A673 (cell line): Measurements from ENCODE around the gene ENOX2. TPM values are rescaled to one million over a fixed set of nuclear protein-coding genes. Genes with fewer than 3 reads are reported as not detected.

Source experiments
- BruUV-seq: library from RNA; stranded (reverse); fragments of 400-500 nt; replicated peaks from 2 replicates; lab custom pipeline; 2021; lab: Mats Ljungman, UMichigan
- CTCF ChIA-PET: fragments of 300-600 bp; sonication (Branson Sonifier 250); formaldehyde crosslinking; loops from one replicate; lab custom pipeline; 2022; ENCODE audit warnings: antibody characterized with exemption; lab: Charles Lee
- POLR2A ChIA-PET: fragments of 300-600 bp; sonication (Branson Sonifier 250); formaldehyde crosslinking; loops from one replicate; lab custom pipeline; 2022; ENCODE audit warnings: antibody characterized with exemption; ENCODE audit not compliant: low non-redundant PET; lab: Charles Lee
- DNase-seq: peaks from one replicate; pipeline ENCODE4 v3.0.0-alpha.2; 2015; ENCODE audit warnings: low spot score
- H3K27ac ChIP-seq: fragments of 200-600 bp; sonication (generic); 2 replicates; pipeline ENCODE4 v1.5.1; 2016; ENCODE audit warnings: mixed run types, low read depth, mild to moderate bottlenecking, mixed read lengths, antibody characterized with exemption, low read length; ENCODE audit not compliant: poor library complexity, severe bottlenecking
- H3K27me3 ChIP-seq: fragments of 200-600 bp; sonication (generic); replicated peaks from 2 replicates; pipeline ENCODE4 v1.6.1; 2017; ENCODE audit warnings: mixed run types, low read depth, mild to moderate bottlenecking, mixed read lengths, antibody characterized with exemption, low read length; ENCODE audit not compliant: insufficient read depth, poor library complexity
- H3K36me3 ChIP-seq: fragments of 200-600 bp; sonication (generic); 2 replicates; pipeline ENCODE4 v1.6.1; 2016; ENCODE audit warnings: mixed run types, mild to moderate bottlenecking, mixed read lengths, antibody characterized with exemption, low read length; ENCODE audit not compliant: insufficient read depth, poor library complexity, severe bottlenecking
- H3K4me1 ChIP-seq: fragments of 200-600 bp; sonication (generic); 2 replicates; pipeline ENCODE4 v1.6.1; 2017; ENCODE audit warnings: mixed run types, mild to moderate bottlenecking, mixed read lengths, antibody characterized with exemption, low read length; ENCODE audit not compliant: insufficient read depth, poor library complexity, severe bottlenecking
- H3K4me3 ChIP-seq: fragments of 200-600 bp; sonication (generic); 2 replicates; pipeline ENCODE4 v1.5.1; 2016; ENCODE audit warnings: low read depth, mixed run types, mild to moderate bottlenecking, mixed read lengths, low read length; ENCODE audit not compliant: poor library complexity, severe bottlenecking
- H3K9me3 ChIP-seq: fragments of 200-600 bp; sonication (generic); 2 replicates; pipeline ENCODE4 v1.6.1; 2016; ENCODE audit warnings: mixed run types, low read depth, mild to moderate bottlenecking, mixed read lengths, antibody characterized with exemption, low read length; ENCODE audit not compliant: poor library complexity, severe bottlenecking
- CTCF ChIP-seq: fragments of 300-800, 200-600 bp; sonication (generic); conservative IDR thresholded peaks from 2 replicates; pipeline ENCODE4 v1.5.1; 2017; ENCODE audit warnings: low read depth, mild to moderate bottlenecking, antibody characterized with exemption, low read length, moderate library complexity, mixed read lengths
- EZH2 ChIP-seq: fragments of 200-600 bp; sonication (generic); IDR thresholded peaks from 2 replicates; pipeline ENCODE4 v1.6.1; 2017; ENCODE audit warnings: borderline replicate concordance, low read depth, mild to moderate bottlenecking, mixed read lengths, antibody characterized with exemption, low read length; ENCODE audit not compliant: poor library complexity, severe bottlenecking
- intact Hi-C: fragments of 100-400 bp; cut with micrococcal nuclease; formaldehyde crosslinking; loops from one replicate; pipeline ENCODE4 v1.10.0; 2022; ENCODE audit not compliant: unreplicated experiment
- total RNA-seq: library from RNA; stranded (reverse); gene quantifications from 2 replicates; pipeline ENCODE4 v1.2.3, GENCODE V29; 2021

The ENOX2 gene
- total RNA-seq, 1 experiment from 2014 or later: 12.9 TPM

GRCh38 chrX:130887376-130887775 is 15.6 kb downstream of the ENOX2 start:
- Histone ChIP-seq H3K36me3 (no peaks in the 10 kb centered on the region), H3K4me1 (no peaks in the 10 kb centered on the region), H3K27ac (no peak overlapping the region), H3K9me3 (no peaks in the 10 kb centered on the region), H3K4me3 (no peak overlapping the region), H3K27me3 (no peaks in the 10 kb centered on the region)
- POLR2A ChIA-PET: no interaction called here
- BruUV-seq: no TSS peak
- no peak for TF ChIP-seq EZH2
- intact Hi-C loops: no loop called here
- CTCF ChIA-PET: interaction anchor here (0.6 kb wide), 1 partner anchor 1140 kb away, joined by 4 read pairs; no protein-coding TSS in a partner anchor
- no peak for DNase-seq

GRCh38 chrX:130885996-130886395 is 17.0 kb downstream of the ENOX2 start:
- no peak for TF ChIP-seq CTCF
- no peak for TF ChIP-seq EZH2
- ChIA-PET CTCF (no interaction called here), POLR2A (no interaction called here)

GRCh38 chrX:130885508-130885907 is 17.5 kb downstream of the ENOX2 start:
- ChIA-PET CTCF (no interaction called here), POLR2A (no interaction called here)
- H3K27ac ChIP-seq: no peak overlapping the region
- no peaks in the 10 kb centered on the region for H3K9me3 ChIP-seq
- H3K4me1 ChIP-seq: no peaks in the 10 kb centered on the region
- no peak overlapping the region for H3K4me3 ChIP-seq
- intact Hi-C loops: no loop called here
- H3K36me3 ChIP-seq: no peaks in the 10 kb centered on the region
- no TSS peak for BruUV-seq
- DNase-seq: no peak
- H3K27me3 ChIP-seq: no peaks in the 10 kb centered on the region
- TF ChIP-seq EZH2 (no peak), CTCF (no peak)

More at GRCh38 chrX:130885996-130886395, 17.0 kb downstream of the ENOX2 start:
- Histone ChIP-seq H3K4me1 (no peaks in the 10 kb centered on the region), H3K36me3 (no peaks in the 10 kb centered on the region), H3K27me3 (no peaks in the 10 kb centered on the region), H3K27ac (no peak overlapping the region), H3K9me3 (no peaks in the 10 kb centered on the region), H3K4me3 (no peak overlapping the region)
- intact Hi-C loops: no loop called here
- BruUV-seq: no TSS peak
- DNase-seq: no peak

GRCh38 chrX:130884627-130885026 is 18.4 kb downstream of the ENOX2 start:
- H3K27ac ChIP-seq: no peak overlapping the region
- intact Hi-C loops: no loop called here
- no peaks in the 10 kb centered on the region for H3K36me3 ChIP-seq
- DNase-seq: no peak
- CTCF ChIA-PET: no interaction called here
- no peak for TF ChIP-seq EZH2
- no peak for TF ChIP-seq CTCF
- POLR2A ChIA-PET: no interaction called here
- no peaks in the 10 kb centered on the region for H3K27me3 ChIP-seq
- no peaks in the 10 kb centered on the region for H3K4me1 ChIP-seq
- no peaks in the 10 kb centered on the region for H3K9me3 ChIP-seq
- no peak overlapping the region for H3K4me3 ChIP-seq
- no TSS peak for BruUV-seq
